ENCODE results near the gene CTBP2.

GRCh38 chr10:125136087-125136486 lies 24.3 kb downstream of the CTBP2 start:
- TF ChIP-seq POLR2AphosphoS5 (IDR thresholded peaks at IDR 0.05) (no peak), CTCF (IDR thresholded peaks at IDR 0.05) (no peak)

Data from breast epithelium (tissue), 3 donors.